Astrocyte of the cerebellum (primary cell): ENCODE data around the gene KCNG1.

Source experiments
- DNase-seq: peaks from one replicate; pipeline ENCODE4 v3.0.0-alpha.2; 2011; ENCODE audit warnings: low read depth
- H3K4me3 ChIP-seq: 2 replicates; pipeline ENCODE4 v1.5.1; 2011; ENCODE audit warnings: mild to moderate bottlenecking, low read depth, low read length, moderate library complexity
- in situ Hi-C: cut with HindIII; loops from 2 replicates; pipeline ENCODE4 v1.10.0; 2017; ENCODE audit warnings: low sequenced_read_pairs
- TF ChIP-seq, protein P1 (sequence below): IDR thresholded peaks from 2 replicates; pipeline ENCODE4 v1.5.1; 2012; ENCODE audit warnings: low read length, low read depth, moderate library complexity, mild to moderate bottlenecking; ENCODE audit errors: missing control alignments

Gene KCNG1

DNA sequence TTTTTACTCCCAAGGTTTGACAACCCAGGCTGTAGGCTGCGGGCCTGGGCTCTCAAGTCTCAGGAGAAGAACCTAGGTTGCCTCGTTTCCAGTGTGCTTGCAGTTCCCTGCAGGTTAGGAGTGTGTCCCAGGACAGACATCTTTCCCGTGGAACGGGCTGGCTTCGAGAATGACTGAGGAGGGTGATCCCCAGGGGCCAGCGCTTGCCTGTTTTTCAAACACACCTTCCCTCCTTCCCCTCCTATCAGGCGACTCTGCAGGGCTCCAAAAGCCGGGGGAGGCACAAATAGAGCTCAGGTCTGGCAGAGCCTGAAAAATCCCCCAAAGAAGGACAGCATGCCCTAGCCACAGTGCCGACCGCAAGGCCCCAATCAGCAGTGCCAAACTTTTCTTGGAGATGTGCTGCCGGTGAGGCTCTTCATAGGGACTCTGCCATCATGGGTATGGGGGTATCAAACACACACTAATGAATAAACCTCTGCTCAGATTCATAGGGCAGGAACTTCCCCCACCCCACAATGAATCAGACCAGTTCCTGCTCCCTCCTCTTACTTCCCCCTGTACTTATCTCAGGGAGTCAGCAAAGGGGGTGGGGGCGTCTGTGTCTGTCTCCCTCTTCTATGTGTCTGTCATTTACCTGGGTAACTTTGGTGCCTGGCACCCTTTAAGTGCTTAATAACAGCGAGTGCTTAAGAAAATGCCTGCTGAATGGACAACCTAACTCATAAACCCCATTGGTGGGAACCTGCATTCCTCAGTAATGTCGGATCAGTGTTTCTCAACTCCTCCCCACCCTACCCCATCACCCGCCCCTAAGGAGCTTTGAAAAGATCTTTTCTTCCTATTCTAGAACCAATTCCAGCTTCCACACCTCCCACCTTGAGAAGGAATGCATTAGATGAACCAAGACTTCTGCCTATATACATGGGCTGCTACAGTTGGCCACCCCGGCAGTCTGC lies 1.6 kb downstream of the KCNG1 start:
- DNase-seq = no peak
- TF ChIP-seq, protein P1, sequence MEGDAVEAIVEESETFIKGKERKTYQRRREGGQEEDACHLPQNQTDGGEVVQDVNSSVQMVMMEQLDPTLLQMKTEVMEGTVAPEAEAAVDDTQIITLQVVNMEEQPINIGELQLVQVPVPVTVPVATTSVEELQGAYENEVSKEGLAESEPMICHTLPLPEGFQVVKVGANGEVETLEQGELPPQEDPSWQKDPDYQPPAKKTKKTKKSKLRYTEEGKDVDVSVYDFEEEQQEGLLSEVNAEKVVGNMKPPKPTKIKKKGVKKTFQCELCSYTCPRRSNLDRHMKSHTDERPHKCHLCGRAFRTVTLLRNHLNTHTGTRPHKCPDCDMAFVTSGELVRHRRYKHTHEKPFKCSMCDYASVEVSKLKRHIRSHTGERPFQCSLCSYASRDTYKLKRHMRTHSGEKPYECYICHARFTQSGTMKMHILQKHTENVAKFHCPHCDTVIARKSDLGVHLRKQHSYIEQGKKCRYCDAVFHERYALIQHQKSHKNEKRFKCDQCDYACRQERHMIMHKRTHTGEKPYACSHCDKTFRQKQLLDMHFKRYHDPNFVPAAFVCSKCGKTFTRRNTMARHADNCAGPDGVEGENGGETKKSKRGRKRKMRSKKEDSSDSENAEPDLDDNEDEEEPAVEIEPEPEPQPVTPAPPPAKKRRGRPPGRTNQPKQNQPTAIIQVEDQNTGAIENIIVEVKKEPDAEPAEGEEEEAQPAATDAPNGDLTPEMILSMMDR = no peak
- in situ Hi-C loops = loop anchor here (5.0 to 10.0 kb wide), 2 partner anchors 66 to 573 kb away; no protein-coding TSS in a partner anchor
- H3K4me3 ChIP-seq = peak overlapping the region; percentile 68

DNA sequence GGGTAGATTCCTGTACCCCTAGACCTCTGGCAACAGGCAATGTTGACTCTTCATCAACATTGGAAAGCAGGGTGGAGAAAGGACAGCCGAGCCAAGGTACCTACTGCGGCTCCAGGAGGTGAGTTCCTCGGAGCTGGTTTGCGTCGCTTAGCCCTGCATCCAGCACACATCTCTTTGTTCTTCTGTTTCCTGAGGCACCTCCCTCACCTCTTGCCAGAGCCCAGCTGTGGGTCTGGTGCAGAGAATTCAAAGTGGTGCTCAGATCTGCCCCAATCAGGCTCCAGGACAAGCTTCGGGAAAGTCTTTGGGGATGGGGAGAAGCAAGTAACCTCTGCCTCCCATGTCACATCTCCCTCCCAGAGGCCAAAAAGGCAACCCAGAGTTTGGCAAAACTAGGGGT lies 2.2 kb downstream of the KCNG1 start:
- peak overlapping the region; percentile 68 for H3K4me3 ChIP-seq
- TF ChIP-seq, protein P1 = no peak

DNA sequence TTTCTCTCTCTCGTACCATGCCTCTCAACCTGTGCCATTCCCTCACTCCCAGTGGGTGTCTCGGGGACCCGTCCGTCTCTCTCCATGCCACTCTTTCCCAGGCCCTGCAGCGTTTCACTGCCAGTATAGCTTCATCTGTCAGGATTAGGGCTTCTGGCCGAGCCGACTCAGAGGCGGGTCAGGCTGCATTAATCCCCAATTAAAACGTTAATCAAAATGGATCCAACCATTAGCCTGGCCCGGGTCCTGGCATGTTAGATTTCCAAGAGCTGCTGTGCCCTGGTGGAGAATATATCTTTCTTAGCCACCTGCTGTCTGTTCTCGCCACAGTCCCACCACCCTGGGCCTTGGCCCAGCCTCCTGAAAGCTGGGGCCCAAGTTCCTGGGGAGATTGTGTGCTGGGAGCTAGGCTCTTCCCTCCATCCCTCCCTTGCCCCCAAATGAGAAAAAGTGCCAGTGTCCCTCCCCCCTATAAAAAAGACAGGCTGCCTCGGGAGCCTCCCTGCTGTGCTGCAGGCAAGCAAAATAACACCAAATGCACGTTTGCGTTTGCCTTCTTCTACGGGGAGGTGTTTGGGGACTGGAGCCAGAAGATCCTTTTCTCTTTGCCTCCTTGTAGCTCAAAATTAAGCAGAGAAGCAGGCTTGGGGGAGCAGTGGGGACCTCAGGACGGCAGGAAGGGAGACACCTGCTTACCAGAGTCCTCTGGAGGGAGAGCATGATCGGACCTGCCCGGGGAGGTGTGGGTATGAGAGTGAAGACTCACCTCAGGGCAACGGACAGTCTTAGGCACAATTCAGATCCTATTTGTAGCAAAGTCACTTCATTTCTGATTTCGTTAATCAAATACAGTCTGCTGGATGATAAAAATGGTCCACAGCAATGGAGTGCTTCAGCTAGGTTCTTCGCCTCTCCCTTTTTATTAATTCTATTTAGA lies 3.0 kb downstream of the KCNG1 start:
- in situ Hi-C loops = loop anchor here (5.0 to 10.0 kb wide), 2 partner anchors 67 to 575 kb away; no protein-coding TSS in a partner anchor
- H3K4me3 ChIP-seq = peak overlapping the region; percentile 68
- DNase-seq = no peak
- TF ChIP-seq, protein P1 = no peak

More for the DNA sequence above, 2.2 kb downstream of the KCNG1 start:
- in situ Hi-C loops = loop anchor here (5.0 to 10.0 kb wide), 2 partner anchors 67 to 574 kb away; no protein-coding TSS in a partner anchor
- DNase-seq = no peak

DNA sequence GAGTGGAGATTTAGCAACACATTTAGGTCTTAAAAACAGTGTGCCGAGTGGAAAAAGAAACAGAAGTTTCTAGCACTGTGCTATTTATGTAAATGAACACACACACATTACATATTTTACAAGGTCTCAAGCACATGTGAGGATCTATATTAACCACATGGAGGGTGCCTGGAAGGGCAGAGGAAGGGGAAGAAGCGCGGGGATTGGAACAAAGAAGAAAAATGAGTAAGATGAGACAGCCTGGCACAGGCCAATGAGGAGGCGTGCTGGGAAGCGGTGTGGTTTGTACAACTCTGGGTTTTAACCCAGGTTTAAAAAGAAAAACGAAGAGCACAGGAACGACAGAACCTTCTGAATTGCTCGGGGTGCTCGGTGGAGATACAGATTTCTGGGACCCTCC lies 5.7 kb downstream of the KCNG1 start:
- in situ Hi-C loops = no loop called here
- DNase-seq = no peak
- TF ChIP-seq, protein P1 = no peak
- H3K4me3 ChIP-seq = no peak overlapping the region

DNA sequence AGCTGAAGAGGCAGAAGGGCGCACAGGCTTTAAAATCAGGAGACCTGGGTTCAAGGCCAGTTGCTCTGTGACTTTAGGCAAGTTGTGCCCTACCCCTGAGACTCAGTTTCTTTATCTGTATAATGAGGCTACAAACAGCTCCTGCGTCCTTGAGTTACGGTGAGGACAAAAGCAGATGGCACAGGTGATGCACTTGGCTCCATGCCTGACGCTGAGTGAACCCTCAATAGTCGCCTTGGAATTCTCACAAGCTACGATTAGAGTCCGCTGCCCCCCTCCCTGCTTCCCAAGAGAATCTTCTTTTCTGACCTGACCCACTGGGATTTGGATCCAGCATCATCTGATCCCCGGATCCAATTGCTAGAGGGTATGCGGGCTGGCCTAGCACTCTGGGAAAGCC lies 6.4 kb downstream of the KCNG1 start:
- DNase-seq = no peak
- TF ChIP-seq, protein P1 = no peak
- in situ Hi-C loops = no loop called here
- no peak overlapping the region for H3K4me3 ChIP-seq
